PC-9 (cell line): ENCODE measurements around the gene PPP2R1B.

Experiments
- EZH2 ChIP-seq: fragments of 200-600 bp; sonication (generic); IDR thresholded peaks from 2 replicates; pipeline ENCODE4 v1.8.0; 2017; ENCODE audit warnings: antibody characterized with exemption, low read depth
- TF ChIP-seq, protein P1 (sequence below): fragments of 200-600 bp; sonication (generic); conservative IDR thresholded peaks from 2 replicates; pipeline ENCODE4 v1.6.1; 2017; ENCODE audit warnings: mixed run types, antibody characterized with exemption, mild to moderate bottlenecking, moderate library complexity

DNA sequence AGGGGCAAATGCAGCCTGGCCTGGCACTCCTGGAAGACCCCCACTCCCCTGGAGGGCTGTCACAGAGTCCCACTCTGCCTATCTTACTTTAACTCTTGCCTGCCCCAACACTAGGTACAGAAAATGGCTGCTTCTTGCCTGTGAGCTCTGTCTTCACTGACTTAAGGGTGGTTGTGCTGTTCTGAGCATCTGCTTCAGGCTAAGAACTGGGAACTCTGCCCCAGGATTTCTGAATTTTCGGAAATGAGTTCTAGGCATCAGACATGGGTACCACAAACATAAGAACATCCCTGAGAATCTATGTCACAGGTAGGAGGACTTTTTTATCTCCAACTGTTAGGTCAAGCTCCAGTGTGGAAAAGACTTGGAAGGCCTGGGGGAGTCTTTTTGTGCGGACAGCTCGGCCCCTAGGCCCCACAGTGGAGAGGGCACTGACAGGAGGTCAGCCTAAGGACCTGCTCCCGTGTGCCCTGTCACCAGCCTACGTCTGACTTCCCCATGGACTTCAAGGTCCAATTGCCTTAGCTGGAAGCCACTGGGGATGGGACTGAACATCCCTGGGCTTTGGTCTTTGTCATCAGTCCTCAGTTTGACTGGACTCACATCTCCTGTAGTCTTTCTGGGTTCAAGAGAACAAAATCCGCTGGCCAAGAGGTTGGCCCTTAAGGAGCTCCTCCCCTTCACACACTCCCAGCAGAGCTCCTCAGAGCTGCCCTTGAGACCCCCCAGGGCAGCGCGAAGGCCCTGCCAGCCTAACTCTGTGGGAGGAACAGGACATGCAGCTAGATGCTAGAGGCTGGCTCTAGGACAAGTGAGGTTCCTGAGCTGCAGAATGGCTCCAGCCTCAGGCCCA is 31.9 kb downstream of the PPP2R1B start:
- TF ChIP-seq, protein P1, sequence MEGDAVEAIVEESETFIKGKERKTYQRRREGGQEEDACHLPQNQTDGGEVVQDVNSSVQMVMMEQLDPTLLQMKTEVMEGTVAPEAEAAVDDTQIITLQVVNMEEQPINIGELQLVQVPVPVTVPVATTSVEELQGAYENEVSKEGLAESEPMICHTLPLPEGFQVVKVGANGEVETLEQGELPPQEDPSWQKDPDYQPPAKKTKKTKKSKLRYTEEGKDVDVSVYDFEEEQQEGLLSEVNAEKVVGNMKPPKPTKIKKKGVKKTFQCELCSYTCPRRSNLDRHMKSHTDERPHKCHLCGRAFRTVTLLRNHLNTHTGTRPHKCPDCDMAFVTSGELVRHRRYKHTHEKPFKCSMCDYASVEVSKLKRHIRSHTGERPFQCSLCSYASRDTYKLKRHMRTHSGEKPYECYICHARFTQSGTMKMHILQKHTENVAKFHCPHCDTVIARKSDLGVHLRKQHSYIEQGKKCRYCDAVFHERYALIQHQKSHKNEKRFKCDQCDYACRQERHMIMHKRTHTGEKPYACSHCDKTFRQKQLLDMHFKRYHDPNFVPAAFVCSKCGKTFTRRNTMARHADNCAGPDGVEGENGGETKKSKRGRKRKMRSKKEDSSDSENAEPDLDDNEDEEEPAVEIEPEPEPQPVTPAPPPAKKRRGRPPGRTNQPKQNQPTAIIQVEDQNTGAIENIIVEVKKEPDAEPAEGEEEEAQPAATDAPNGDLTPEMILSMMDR, result no peak
- no peak for TF ChIP-seq EZH2
